Astrocyte (in vitro differentiated cells and primary cell): Measurements from ENCODE around the gene ATRIP.

Experiments
- CTCF ChIP-seq: IDR thresholded peaks from 2 replicates; pipeline ENCODE4 v1.5.1; 2011; ENCODE audit warnings: low read depth, mild to moderate bottlenecking, inconsistent platforms, low read length, moderate library complexity; ENCODE audit not compliant: insufficient read depth
- EZH2 ChIP-seq: IDR thresholded peaks from 2 replicates; pipeline ENCODE4 v1.6.1; 2012; ENCODE audit warnings: mild to moderate bottlenecking, low read length, inconsistent platforms; ENCODE audit not compliant: insufficient read depth

- TF ChIP-seq CTCF (no peak), EZH2 (no peak)
Measured at GRCh38 chr3:48477959-48478520, 31.5 kb downstream of the ATRIP start.
